GM10266 (cell line): Measurements from ENCODE around the gene ACTR6.
"Not testable (repeated sequence)": the region's sequence is repeated elsewhere in the genome, so short reads cannot be mapped to it uniquely, and the experiment has no call there.

Source experiments
- DNase-seq: peaks from one replicate; pipeline ENCODE4 v3.0.0; 2012; ENCODE audit errors: extremely low spot score
- TF ChIP-seq, protein P1 (sequence below): IDR thresholded peaks from 2 replicates; pipeline ENCODE4 v1.5.1; 2012; ENCODE audit warnings: mild to moderate bottlenecking, low read depth; ENCODE audit not compliant: control insufficient read depth, insufficient read depth; ENCODE audit errors: missing control alignments

The ACTR6 gene

DNA sequence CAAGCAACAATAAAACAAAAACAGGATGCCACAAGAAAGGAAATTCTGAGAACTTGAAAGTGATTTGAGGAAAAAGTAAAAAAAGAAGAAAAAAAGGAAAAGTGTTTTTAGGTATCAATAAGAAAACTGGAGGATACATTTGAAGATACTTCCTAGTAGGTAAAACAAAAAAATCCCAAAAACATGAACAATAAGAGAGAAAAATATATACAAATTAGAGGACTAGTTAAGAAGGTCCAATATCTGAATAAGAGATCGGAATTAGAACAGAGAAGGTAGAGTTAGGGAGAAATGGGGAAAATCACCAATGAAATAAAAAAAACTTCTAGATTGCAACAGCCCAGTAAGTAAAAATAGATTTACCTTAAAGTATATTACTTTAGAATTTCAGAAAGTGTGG lies 57.5 kb downstream of the ACTR6 start:
- TF ChIP-seq, protein P1, sequence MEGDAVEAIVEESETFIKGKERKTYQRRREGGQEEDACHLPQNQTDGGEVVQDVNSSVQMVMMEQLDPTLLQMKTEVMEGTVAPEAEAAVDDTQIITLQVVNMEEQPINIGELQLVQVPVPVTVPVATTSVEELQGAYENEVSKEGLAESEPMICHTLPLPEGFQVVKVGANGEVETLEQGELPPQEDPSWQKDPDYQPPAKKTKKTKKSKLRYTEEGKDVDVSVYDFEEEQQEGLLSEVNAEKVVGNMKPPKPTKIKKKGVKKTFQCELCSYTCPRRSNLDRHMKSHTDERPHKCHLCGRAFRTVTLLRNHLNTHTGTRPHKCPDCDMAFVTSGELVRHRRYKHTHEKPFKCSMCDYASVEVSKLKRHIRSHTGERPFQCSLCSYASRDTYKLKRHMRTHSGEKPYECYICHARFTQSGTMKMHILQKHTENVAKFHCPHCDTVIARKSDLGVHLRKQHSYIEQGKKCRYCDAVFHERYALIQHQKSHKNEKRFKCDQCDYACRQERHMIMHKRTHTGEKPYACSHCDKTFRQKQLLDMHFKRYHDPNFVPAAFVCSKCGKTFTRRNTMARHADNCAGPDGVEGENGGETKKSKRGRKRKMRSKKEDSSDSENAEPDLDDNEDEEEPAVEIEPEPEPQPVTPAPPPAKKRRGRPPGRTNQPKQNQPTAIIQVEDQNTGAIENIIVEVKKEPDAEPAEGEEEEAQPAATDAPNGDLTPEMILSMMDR = no peak
- DNase-seq = no peak

DNA sequence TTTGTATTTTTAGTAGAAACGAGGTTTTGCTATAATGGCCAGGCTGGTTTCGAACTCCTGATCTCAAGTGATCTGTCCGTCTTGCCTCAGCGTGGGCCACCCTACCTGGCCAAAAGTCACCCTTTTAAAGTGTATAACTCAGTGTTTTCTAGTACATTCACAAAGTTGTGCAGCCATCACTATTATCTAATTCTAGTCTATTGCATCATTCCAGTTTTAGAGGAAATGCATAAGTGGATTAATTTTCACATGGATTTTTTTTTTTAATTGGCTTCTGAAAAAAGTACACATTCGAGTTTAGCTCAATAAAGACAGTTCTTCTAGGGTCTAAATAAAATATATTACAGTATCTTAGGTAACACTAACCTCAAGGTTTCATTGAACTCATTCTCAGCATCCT lies 62.5 kb downstream of the ACTR6 start:
- TF ChIP-seq, protein P1 = no peak
- no peak for DNase-seq

DNA sequence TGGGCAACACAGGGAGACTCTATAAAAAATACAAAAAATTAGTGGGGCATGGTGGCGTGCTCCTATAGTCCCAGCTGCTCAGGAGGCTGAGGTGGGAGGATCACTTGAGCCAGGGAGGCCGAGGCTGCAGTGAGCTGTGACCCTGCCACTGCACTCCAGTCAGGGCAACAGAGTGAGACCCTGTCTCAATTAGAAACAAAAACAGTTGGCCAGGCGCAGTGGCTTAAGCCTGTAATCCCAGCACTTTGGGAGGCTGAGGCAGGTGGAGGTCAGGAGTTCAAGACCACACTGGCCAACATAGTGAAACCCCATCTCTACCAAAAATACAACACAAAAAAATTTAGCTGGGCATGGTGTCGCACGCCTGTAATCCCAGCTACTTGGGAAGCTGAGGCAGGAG lies 64.5 kb downstream of the ACTR6 start:
- not testable (repeated sequence) for DNase-seq

DNA sequence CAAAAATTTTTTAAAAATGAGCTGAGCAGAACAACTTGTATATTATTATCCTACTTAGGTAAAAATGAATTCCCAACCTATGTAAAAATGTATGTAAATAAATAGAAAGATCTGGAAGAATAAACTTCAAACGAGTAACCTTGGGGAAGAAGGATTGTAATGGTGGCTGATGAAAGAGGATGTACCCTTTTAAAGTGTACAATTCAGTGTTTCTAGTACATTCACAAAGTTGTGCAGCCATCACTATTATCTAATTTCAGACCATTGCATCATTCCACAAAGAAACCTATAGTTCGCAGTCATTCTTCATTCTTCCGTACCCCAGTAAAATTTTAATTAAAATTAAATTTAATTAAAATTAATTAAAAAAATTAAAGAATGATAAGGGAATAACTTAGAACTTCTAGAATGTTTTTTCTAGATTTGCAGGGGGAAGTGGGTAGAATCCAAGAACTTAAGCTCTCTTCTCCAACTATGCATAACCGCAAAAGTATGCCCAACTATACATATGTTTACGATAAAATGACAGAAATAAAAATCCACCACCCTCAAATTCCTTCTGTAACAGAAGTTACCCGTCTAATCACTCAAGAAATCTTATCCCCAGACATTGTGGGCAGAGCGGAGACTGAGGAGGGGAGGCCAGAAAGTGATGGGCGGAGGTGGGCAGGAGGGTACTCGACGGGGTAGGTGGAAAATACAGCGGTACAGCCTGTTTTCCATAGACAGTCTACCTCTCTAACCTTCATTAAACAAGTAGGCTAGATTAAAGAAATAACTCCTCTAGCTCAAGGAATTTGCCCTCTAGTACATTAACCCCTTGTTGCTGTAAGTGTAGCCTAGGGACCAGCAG lies 65.3 kb downstream of the ACTR6 start:
- TF ChIP-seq, protein P1 = no peak
- no peak for DNase-seq

DNA sequence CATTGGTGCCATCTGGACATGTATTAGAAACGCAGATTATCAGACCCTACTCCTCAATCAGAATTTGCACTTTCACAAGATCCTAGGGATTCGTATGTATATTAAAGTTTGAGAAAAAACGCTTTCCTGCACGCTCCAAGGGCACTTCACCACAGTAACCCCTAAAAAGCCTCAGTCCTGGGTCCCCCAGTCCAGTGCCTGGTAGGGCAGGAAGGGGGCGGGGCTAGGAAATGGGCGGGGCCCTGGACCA lies 65.9 kb downstream of the ACTR6 start:
- TF ChIP-seq, protein P1 = no peak

DNA sequence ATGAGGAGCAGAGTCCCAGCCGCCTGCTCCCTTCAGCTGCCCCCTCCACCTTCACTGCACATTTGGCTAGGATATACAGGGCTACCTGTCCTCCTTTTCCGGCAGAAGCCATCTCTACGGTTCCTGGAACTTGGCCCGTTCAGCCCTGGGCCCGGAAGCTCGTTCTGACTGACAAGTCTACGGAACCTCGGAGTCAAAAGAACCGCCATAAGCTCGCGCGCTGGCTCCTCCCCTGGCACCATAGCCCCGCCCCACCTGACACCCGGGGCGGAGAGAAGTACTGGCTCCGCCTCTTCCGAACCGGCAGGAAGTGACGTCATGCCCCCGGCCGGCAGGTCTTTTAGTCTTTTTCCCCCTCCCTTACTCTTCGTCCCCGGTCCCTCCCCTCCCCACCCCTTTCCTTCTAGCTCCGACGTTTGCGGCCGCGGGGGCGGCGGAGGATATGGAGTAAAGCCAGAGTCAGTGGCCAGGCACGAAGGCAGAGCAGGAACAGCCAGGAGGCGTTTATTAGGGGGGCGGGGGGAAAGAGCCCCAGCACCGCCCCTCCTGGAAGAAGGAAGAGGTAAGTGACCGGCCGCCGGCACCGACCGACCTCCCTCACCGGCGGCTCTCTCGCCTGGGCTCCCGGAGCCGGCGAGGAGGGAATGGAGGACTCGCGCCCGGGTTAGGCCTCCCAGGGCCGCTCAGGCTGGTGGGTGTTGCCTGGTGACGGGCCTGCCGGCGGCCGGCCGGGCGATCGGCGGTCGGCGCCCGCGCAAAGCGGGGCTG lies 66.4 kb downstream of the ACTR6 start, which contains the start of the genes DEPDC4 and SCYL2:
Gene DEPDC4 (minus strand): TSS at position 245 of the 768 bp plus-strand sequence. CDS start 3 bp downstream, at position 242.
Gene SCYL2 (plus strand): TSS at position 343 of the 768 bp plus-strand sequence. CDS start 15,794 bp downstream, outside the sequence.
- TF ChIP-seq, protein P1 = no peak
- DNase-seq = peak; percentile 95

More for the DNA sequence above, 65.9 kb downstream of the ACTR6 start:
- DNase-seq = no peak

DNA sequence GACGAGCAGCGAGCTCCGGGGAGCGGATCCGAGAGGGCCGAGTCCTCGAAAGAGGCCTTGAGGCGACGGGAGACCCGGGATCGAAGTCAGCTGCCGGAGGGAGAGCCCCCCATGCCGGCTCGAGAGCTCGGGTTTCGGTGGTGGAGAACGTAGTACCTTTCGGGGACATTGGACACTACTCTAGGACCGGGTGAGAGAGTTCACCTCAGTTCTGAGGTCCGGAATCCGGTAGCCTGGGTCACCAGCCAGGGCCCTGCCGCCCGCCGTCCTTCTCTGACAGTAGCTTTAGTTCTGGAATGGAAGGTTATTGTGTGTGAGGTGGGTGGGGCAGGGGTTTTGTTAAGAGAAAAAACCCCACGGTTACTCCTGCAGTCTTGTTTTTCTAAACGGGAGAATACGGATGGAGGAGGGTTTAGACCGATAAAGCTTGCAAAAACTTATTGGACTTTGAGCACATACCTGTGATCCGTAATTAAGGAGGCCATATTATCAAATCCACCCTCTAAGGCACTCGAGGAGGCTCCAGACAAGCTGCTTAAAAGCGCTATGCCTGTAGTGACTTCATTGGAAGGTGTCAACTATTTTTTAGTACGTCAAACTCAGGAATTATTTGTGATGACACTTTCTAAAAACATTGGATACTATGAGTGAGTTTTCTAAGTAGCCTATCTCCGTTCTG lies 67.1 kb downstream of the ACTR6 start:
- DNase-seq = peak; percentile 21
- TF ChIP-seq, protein P1 = no peak
